IMR-90 (cell line): ENCODE data around the gene YY1AP1.

Experiments
- CEBPB ChIP-seq: IDR thresholded peaks from 2 replicates; pipeline ENCODE4 v1.6.1; 2012; ENCODE audit warnings: low read depth, low read length, improper control_type of control experiment
- FOS ChIP-seq: fragments of 150-350 bp; IDR thresholded peaks from 2 replicates; pipeline ENCODE4 v1.6.1; 2016; ENCODE audit warnings: low read depth, low read length
- MAZ ChIP-seq: IDR thresholded peaks from 2 replicates; pipeline ENCODE4 v1.6.1; 2012; ENCODE audit warnings: low read depth, mild to moderate bottlenecking, low read length, improper control_type of control experiment, moderate library complexity, borderline replicate concordance
- POLR2A ChIP-seq: IDR thresholded peaks from 2 replicates; pipeline ENCODE4 v1.6.1; 2012; ENCODE audit warnings: mild to moderate bottlenecking, low read depth, low read length
- TF ChIP-seq, protein P1 (sequence below): conservative IDR thresholded peaks from 2 replicates; pipeline ENCODE4 v1.5.1; 2012; ENCODE audit warnings: mild to moderate bottlenecking, low read depth, low read length, improper control_type of control experiment

DNA sequence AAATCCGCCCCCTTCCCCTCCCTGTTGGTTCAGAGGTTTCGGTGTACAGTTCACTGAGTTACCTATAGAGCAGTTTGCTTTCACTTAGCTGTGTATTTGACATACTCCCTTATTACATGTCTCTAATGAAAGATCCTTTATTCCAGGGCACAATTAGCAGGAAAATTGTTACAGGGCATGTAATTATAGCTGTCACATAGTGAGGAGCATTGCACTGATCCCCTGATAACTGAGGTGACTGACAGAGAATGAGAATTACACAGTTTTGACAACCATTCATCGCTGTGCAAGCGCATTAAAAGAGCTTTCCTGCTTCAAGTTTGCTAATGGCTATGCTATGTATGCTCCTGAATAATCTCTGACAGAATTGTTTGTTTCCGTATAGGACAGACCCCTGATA lies 27.2 kb upstream of the YY1AP1 start:
- TF ChIP-seq, protein P1, sequence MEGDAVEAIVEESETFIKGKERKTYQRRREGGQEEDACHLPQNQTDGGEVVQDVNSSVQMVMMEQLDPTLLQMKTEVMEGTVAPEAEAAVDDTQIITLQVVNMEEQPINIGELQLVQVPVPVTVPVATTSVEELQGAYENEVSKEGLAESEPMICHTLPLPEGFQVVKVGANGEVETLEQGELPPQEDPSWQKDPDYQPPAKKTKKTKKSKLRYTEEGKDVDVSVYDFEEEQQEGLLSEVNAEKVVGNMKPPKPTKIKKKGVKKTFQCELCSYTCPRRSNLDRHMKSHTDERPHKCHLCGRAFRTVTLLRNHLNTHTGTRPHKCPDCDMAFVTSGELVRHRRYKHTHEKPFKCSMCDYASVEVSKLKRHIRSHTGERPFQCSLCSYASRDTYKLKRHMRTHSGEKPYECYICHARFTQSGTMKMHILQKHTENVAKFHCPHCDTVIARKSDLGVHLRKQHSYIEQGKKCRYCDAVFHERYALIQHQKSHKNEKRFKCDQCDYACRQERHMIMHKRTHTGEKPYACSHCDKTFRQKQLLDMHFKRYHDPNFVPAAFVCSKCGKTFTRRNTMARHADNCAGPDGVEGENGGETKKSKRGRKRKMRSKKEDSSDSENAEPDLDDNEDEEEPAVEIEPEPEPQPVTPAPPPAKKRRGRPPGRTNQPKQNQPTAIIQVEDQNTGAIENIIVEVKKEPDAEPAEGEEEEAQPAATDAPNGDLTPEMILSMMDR = no peak
- TF ChIP-seq MAZ (no peak), POLR2A (no peak), FOS (no peak), CEBPB (no peak)
